HEK293T (cell line): ENCODE measurements around the gene DSP.

Experiments used
- ARNT ChIP-seq: fragments of 450-650 bp; IDR thresholded peaks from 2 replicates; pipeline ENCODE4 v1.6.1; 2017; ENCODE audit warnings: mild to moderate bottlenecking
- BHLHE40 ChIP-seq: fragments of 450-650 bp; IDR thresholded peaks from 2 replicates; pipeline ENCODE4 v1.6.1; 2016; ENCODE audit warnings: mild to moderate bottlenecking, moderate library complexity, borderline replicate concordance
- FOXA1 ChIP-seq: fragments of 450-650 bp; IDR thresholded peaks from 2 replicates; pipeline ENCODE4 v1.6.1; 2016; ENCODE audit warnings: mild to moderate bottlenecking
- FOXM1 ChIP-seq: fragments of 450-650 bp; IDR thresholded peaks from 2 replicates; pipeline ENCODE4 v1.6.1; 2017; ENCODE audit warnings: mild to moderate bottlenecking, borderline replicate concordance
- PKNOX1 ChIP-seq: fragments of 450-650 bp; IDR thresholded peaks from 2 replicates; pipeline ENCODE4 v1.6.1; 2016
- SP1 ChIP-seq: fragments of 450-650 bp; IDR thresholded peaks from 2 replicates; pipeline ENCODE4 v1.6.1; 2017

GRCh38 chr6:7617801-7618764 lies 76.6 kb downstream of the DSP start:
- TF ChIP-seq FOXA1 (no peak), FOXM1 (no peak), SP1 (no peak), PKNOX1 (no peak), BHLHE40 (no peak), ARNT (no peak)
